ENCODE data around the gene MYZAP. TPM values are rescaled to one million over a fixed set of nuclear protein-coding genes. Genes with fewer than 3 reads are reported as not detected.
A peak's percentile ranks its signal among the peaks of the same experiment; 100 is the strongest.

The MYZAP gene
- total and polyA plus RNA-seq, 2 of the 13 experiments (the other 11 are each of a cell fraction or from before 2014, with no cell fraction given): not detected

DNA sequence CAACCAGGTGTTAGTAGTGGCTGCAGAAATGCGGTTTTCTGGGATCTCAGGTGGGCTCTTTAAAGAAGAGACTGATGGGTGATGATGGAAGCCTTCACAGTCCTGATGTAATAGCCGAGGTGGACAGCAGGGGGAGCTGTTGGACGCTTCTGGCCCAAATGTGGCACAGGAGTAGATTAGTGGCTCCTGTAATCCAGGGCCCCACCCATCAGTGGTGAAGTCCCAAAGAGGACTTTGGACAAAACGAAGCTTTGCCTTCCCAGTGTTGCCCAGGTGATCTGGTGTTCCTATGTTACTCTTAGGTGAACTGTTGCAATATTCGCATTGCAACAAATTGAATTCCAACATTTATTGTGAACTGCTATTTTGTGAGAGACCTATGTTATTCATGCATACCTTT lies 31.8 kb upstream of the MYZAP start (continued):
- TF ChIP-seq, protein P1, sequence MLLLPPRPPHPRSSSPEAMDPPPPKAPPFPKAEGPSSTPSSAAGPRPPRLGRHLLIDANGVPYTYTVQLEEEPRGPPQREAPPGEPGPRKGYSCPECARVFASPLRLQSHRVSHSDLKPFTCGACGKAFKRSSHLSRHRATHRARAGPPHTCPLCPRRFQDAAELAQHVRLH (CRISPR knock-in tag; IDR thresholded peaks at IDR 0.05; ENCODE audit: borderline replicate concordance, low read depth): peak; percentile 31; the same call in 1 of the 2 replicates
- TF ChIP-seq, protein P2, sequence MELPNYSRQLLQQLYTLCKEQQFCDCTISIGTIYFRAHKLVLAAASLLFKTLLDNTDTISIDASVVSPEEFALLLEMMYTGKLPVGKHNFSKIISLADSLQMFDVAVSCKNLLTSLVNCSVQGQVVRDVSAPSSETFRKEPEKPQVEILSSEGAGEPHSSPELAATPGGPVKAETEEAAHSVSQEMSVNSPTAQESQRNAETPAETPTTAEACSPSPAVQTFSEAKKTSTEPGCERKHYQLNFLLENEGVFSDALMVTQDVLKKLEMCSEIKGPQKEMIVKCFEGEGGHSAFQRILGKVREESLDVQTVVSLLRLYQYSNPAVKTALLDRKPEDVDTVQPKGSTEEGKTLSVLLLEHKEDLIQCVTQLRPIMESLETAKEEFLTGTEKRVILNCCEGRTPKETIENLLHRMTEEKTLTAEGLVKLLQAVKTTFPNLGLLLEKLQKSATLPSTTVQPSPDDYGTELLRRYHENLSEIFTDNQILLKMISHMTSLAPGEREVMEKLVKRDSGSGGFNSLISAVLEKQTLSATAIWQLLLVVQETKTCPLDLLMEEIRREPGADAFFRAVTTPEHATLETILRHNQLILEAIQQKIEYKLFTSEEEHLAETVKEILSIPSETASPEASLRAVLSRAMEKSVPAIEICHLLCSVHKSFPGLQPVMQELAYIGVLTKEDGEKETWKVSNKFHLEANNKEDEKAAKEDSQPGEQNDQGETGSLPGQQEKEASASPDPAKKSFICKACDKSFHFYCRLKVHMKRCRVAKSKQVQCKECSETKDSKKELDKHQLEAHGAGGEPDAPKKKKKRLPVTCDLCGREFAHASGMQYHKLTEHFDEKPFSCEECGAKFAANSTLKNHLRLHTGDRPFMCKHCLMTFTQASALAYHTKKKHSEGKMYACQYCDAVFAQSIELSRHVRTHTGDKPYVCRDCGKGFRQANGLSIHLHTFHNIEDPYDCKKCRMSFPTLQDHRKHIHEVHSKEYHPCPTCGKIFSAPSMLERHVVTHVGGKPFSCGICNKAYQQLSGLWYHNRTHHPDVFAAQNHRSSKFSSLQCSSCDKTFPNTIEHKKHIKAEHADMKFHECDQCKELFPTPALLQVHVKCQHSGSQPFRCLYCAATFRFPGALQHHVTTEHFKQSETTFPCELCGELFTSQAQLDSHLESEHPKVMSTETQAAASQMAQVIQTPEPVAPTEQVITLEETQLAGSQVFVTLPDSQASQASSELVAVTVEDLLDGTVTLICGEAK (IDR thresholded peaks at IDR 0.05): no peak
- TF ChIP-seq, protein P2 (CRISPR knock-in tag; IDR thresholded peaks at IDR 0.05): no peak
- TF ChIP-seq PRMT3 (CRISPR knock-in tag; IDR thresholded peaks at IDR 0.05; ENCODE audit: borderline replicate concordance, low read depth) (no peak), NFKB2 (CRISPR knock-in tag; IDR thresholded peaks at IDR 0.05; ENCODE audit: borderline replicate concordance) (no peak), ZNF773 (CRISPR knock-in tag; IDR thresholded peaks at IDR 0.05; ENCODE audit: borderline replicate concordance) (no peak), TRIM24 (CRISPR knock-in tag; IDR thresholded peaks at IDR 0.05) (no peak), MIXL1 (CRISPR knock-in tag; IDR thresholded peaks at IDR 0.05) (peak; percentile 21; the same call in 1 of the 2 replicates)
- TF ChIP-seq, protein P3, sequence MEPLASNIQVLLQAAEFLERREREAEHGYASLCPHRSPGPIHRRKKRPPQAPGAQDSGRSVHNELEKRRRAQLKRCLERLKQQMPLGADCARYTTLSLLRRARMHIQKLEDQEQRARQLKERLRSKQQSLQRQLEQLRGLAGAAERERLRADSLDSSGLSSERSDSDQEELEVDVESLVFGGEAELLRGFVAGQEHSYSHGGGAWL (CRISPR knock-in tag; IDR thresholded peaks at IDR 0.05): no peak
- TF ChIP-seq, protein P4, sequence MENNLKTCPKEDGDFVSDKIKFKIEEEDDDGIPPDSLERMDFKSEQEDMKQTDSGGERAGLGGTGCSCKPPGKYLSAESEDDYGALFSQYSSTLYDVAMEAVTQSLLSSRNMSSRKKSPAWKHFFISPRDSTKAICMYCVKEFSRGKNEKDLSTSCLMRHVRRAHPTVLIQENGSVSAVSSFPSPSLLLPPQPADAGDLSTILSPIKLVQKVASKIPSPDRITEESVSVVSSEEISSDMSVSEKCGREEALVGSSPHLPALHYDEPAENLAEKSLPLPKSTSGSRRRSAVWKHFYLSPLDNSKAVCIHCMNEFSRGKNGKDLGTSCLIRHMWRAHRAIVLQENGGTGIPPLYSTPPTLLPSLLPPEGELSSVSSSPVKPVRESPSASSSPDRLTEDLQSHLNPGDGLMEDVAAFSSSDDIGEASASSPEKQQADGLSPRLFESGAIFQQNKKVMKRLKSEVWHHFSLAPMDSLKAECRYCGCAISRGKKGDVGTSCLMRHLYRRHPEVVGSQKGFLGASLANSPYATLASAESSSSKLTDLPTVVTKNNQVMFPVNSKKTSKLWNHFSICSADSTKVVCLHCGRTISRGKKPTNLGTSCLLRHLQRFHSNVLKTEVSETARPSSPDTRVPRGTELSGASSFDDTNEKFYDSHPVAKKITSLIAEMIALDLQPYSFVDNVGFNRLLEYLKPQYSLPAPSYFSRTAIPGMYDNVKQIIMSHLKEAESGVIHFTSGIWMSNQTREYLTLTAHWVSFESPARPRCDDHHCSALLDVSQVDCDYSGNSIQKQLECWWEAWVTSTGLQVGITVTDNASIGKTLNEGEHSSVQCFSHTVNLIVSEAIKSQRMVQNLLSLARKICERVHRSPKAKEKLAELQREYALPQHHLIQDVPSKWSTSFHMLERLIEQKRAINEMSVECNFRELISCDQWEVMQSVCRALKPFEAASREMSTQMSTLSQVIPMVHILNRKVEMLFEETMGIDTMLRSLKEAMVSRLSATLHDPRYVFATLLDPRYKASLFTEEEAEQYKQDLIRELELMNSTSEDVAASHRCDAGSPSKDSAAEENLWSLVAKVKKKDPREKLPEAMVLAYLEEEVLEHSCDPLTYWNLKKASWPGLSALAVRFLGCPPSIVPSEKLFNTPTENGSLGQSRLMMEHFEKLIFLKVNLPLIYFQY (CRISPR knock-in tag; IDR thresholded peaks at IDR 0.05; ENCODE audit: borderline replicate concordance): no peak
- TF ChIP-seq, protein P5, sequence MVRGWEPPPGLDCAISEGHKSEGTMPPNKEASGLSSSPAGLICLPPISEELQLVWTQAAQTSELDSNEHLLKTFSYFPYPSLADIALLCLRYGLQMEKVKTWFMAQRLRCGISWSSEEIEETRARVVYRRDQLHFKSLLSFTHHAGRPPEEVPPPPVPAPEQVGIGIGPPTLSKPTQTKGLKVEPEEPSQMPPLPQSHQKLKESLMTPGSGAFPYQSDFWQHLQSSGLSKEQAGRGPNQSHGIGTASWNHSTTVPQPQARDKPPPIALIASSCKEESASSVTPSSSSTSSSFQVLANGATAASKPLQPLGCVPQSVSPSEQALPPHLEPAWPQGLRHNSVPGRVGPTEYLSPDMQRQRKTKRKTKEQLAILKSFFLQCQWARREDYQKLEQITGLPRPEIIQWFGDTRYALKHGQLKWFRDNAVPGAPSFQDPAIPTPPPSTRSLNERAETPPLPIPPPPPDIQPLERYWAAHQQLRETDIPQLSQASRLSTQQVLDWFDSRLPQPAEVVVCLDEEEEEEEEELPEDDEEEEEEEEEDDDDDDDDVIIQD (CRISPR knock-in tag; IDR thresholded peaks at IDR 0.05; ENCODE audit: low read depth): peak; percentile 21; the same call in 1 of the 2 replicates
- TF ChIP-seq, protein P6, sequence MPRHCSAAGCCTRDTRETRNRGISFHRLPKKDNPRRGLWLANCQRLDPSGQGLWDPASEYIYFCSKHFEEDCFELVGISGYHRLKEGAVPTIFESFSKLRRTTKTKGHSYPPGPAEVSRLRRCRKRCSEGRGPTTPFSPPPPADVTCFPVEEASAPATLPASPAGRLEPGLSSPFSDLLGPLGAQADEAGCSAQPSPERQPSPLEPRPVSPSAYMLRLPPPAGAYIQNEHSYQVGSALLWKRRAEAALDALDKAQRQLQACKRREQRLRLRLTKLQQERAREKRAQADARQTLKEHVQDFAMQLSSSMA (CRISPR knock-in tag; IDR thresholded peaks at IDR 0.05): no peak
- TF ChIP-seq, protein P7, sequence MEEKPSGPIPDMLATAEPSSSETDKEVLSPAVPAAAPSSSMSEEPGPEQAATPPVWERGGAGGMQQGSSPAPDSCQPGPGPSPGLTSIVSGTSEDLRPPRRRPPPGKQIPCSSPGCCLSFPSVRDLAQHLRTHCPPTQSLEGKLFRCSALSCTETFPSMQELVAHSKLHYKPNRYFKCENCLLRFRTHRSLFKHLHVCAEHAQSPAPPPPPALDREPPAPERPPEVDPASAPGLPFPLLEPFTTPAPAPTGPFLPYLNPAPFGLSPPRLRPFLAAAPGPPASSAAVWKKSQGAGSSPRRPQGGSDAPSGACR (CRISPR knock-in tag; IDR thresholded peaks at IDR 0.05): no peak
